IMR-90 (cell line): ENCODE measurements around the gene GPR176. TPM values are rescaled to one million over a fixed set of nuclear protein-coding genes. Genes with fewer than 3 reads are reported as not detected.

Experiments used
- ATAC-seq: fragments of 200-7000 bp; cut with Tn5 transposase; 2 replicates; pipeline ENCODE4 v1.9.1; 2020; ENCODE audit warnings: low read depth, mild to moderate bottlenecking, moderate library complexity
- BruUV-seq: library from RNA; stranded (reverse); fragments of 400-500 nt; replicated peaks from 2 replicates; lab custom pipeline; 2021; lab: Mats Ljungman, UMichigan
- CTCF ChIA-PET: fragments of 300-600 bp; formaldehyde crosslinking; extraction: SDS; loops from one replicate; lab custom pipeline; 2021; ENCODE audit warnings: antibody characterized with exemption; lab: Yijun Ruan, JAX
- POLR2A ChIA-PET: fragments of 300-600 bp; sonication (Branson Sonifier 250); formaldehyde crosslinking; loops from one replicate; lab custom pipeline; 2022; ENCODE audit warnings: antibody characterized with exemption; ENCODE audit not compliant: unreplicated experiment; lab: Charles Lee
- DNase-seq: peaks from one replicate; pipeline ENCODE4 v3.0.0; 2013
- H2AFZ ChIP-seq: replicated peaks from 2 replicates; pipeline ENCODE3; 2013; ENCODE audit warnings: low read length, mild to moderate bottlenecking; ENCODE audit not compliant: poor library complexity
- H2AK5ac ChIP-seq: 2 replicates; pipeline ENCODE4 v1.6.1; 2013; ENCODE audit warnings: low read depth, low read length, inconsistent platforms
- H2AK9ac ChIP-seq: replicated peaks from 2 replicates; pipeline ENCODE3; 2013; ENCODE audit warnings: mild to moderate bottlenecking, low read depth, low read length, moderate library complexity; ENCODE audit not compliant: poor library complexity
- H2BK120ac ChIP-seq: 2 replicates; pipeline ENCODE4 v1.6.1; 2013; ENCODE audit warnings: low read depth, low read length, inconsistent platforms
- H2BK15ac ChIP-seq: 3 replicates; pipeline ENCODE4 v1.6.1; 2013; ENCODE audit warnings: low read depth, low read length, inconsistent platforms
- H2BK20ac ChIP-seq: 2 replicates; pipeline ENCODE4 v1.6.1; 2013; ENCODE audit warnings: low read depth, mild to moderate bottlenecking, inconsistent platforms, low read length, moderate library complexity
- H2BK5ac ChIP-seq: 2 replicates; pipeline ENCODE4 v1.6.1; 2013; ENCODE audit warnings: mild to moderate bottlenecking, low read depth, low read length, inconsistent platforms; ENCODE audit not compliant: poor library complexity, severe bottlenecking
- H3K14ac ChIP-seq: replicated peaks from 2 replicates; pipeline ENCODE4 v1.6.1; 2013; ENCODE audit warnings: low read depth, low read length, inconsistent platforms
- H3K18ac ChIP-seq: 2 replicates; pipeline ENCODE4 v1.6.1; 2013; ENCODE audit warnings: low read depth, low read length, control low read depth
- H3K23ac ChIP-seq: 2 replicates; pipeline ENCODE4 v1.6.1; 2013; ENCODE audit warnings: low read depth, low read length, inconsistent platforms
- H3K27ac ChIP-seq: 2 replicates; pipeline ENCODE4 v1.5.1; 2013; ENCODE audit warnings: mild to moderate bottlenecking, control low read depth, low read length; ENCODE audit not compliant: insufficient read depth
- H3K27me3 ChIP-seq: 2 replicates; pipeline ENCODE4 v1.6.1; 2013; ENCODE audit warnings: low read length; ENCODE audit not compliant: control insufficient read depth, insufficient read depth
- H3K36me3 ChIP-seq: 2 replicates; pipeline ENCODE4 v1.6.1; 2013; ENCODE audit warnings: low read length, mixed read lengths; ENCODE audit not compliant: control insufficient read depth, insufficient read depth
- H3K4ac ChIP-seq: 2 replicates; pipeline ENCODE4 v1.6.1; 2013; ENCODE audit warnings: low read depth, low read length, inconsistent platforms
- H3K4me1 ChIP-seq: 2 replicates; pipeline ENCODE4 v1.6.1; 2013; ENCODE audit warnings: low read length, mixed read lengths; ENCODE audit not compliant: control insufficient read depth, insufficient read depth
- H3K4me2 ChIP-seq: 2 replicates; pipeline ENCODE4 v1.6.1; 2013; ENCODE audit warnings: low read depth, mild to moderate bottlenecking, control low read depth, low read length, moderate library complexity
- H3K4me3 ChIP-seq: 2 replicates; pipeline ENCODE4 v1.5.1; 2013; ENCODE audit warnings: low read depth, mild to moderate bottlenecking, control low read depth, low read length, moderate library complexity; ENCODE audit not compliant: insufficient read depth
- H3K56ac ChIP-seq: 2 replicates; pipeline ENCODE4 v1.6.1; 2013; ENCODE audit warnings: low read length, inconsistent platforms; ENCODE audit not compliant: insufficient read depth; ENCODE audit errors: extremely low read depth
- H3K79me1 ChIP-seq, 2 experiments: 2 replicates each; pipeline ENCODE4 v1.6.1; 2013; ENCODE audit warnings: low read length in 2 of 2, inconsistent platforms in 1 of 2, low read depth in 1 of 2
- H3K9ac ChIP-seq: 2 replicates; pipeline ENCODE4 v1.6.1; 2013; ENCODE audit warnings: low read depth, low read length, control low read depth
- H3K9me1 ChIP-seq: 2 replicates; pipeline ENCODE4 v1.6.1; 2013; ENCODE audit warnings: low read length, inconsistent platforms; ENCODE audit not compliant: insufficient read depth
- H3K9me3 ChIP-seq: 2 replicates; pipeline ENCODE4 v1.6.1; 2013; ENCODE audit warnings: low read length; ENCODE audit not compliant: control insufficient read depth, insufficient read depth
- H4K20me1 ChIP-seq: 2 replicates; pipeline ENCODE4 v1.6.1; 2013; ENCODE audit warnings: low read length, inconsistent platforms; ENCODE audit not compliant: insufficient read depth
- H4K5ac ChIP-seq: 2 replicates; pipeline ENCODE4 v1.6.1; 2013; ENCODE audit warnings: mild to moderate bottlenecking, low read depth, low read length, control low read depth
- H4K8ac ChIP-seq, 2 experiments: 2 replicates each; pipeline ENCODE4 v1.6.1; 2013; ENCODE audit warnings: low read depth in 2 of 2, low read length in 2 of 2, control low read depth in 1 of 2, inconsistent platforms in 1 of 2
- H4K91ac ChIP-seq: 2 replicates; pipeline ENCODE4 v1.6.1; 2013; ENCODE audit warnings: low read depth, low read length, inconsistent platforms; ENCODE audit not compliant: insufficient read depth
- CEBPB ChIP-seq: IDR thresholded peaks from 2 replicates; pipeline ENCODE4 v1.6.1; 2012; ENCODE audit warnings: low read depth, low read length, improper control_type of control experiment
- CHD1 ChIP-seq: IDR thresholded peaks from 2 replicates; pipeline ENCODE4 v1.6.1; 2012; ENCODE audit warnings: low read depth, low read length, improper control_type of control experiment
- FOS ChIP-seq: fragments of 150-350 bp; IDR thresholded peaks from 2 replicates; pipeline ENCODE4 v1.6.1; 2016; ENCODE audit warnings: low read depth, low read length
- POLR2A ChIP-seq: IDR thresholded peaks from 2 replicates; pipeline ENCODE4 v1.6.1; 2012; ENCODE audit warnings: mild to moderate bottlenecking, low read depth, low read length
- RAD21 ChIP-seq: IDR thresholded peaks from 2 replicates; pipeline ENCODE4 v1.6.1; 2012; ENCODE audit warnings: low read length, improper control_type of control experiment
- RCOR1 ChIP-seq: IDR thresholded peaks from 2 replicates; pipeline ENCODE4 v1.6.1; 2012; ENCODE audit warnings: mild to moderate bottlenecking, low read length, improper control_type of control experiment; ENCODE audit not compliant: insufficient replicate concordance
- SMC3 ChIP-seq: fragments of 150-350 bp; IDR thresholded peaks from 2 replicates; pipeline ENCODE4 v1.6.1; 2016; ENCODE audit warnings: low read depth, mild to moderate bottlenecking, antibody characterized with exemption, low read length, moderate library complexity
- WGBS, 2 experiments: methylation state at CpG; one replicate each; pipeline versions ENCODE4 v1.1.5 to v1.1.7; 2013; ENCODE audit warnings: missing lambda C conversion rate in 2 of 2; ENCODE audit not compliant: insufficient read length in 1 of 2; ENCODE audit errors: extremely low coverage in 2 of 2; 5-methylcytosine and 5-hydroxymethylcytosine counted together
- dilution Hi-C: fragments of 300-500 bp; cut with HindIII; formaldehyde crosslinking; loops from one replicate; pipeline ENCODE4 v1.14.3; 2018; ENCODE audit warnings: low sequenced_read_pairs; ENCODE audit not compliant: unreplicated experiment
- in situ Hi-C: fragments of 300-500 bp; cut with MboI; formaldehyde crosslinking; loops from 3 replicates; pipeline ENCODE4 v1.14.3; 2019; ENCODE audit warnings: low sequenced_read_pairs, inconsistent platforms, mixed read lengths
- intact Hi-C: fragments of 100-400 bp; cut with micrococcal nuclease; formaldehyde crosslinking; loops from 2 replicates; pipeline ENCODE4 v1.10.0; 2022
- polyA plus RNA-seq, 3 experiments: library from polyadenylated mRNA; depleted of rRNA; stranded (reverse); fragments of >200 nt; gene quantifications; 2 replicates each; pipeline ENCODE4 v1.2.3, GENCODE V29; 2012; ENCODE audit warnings: low replicate concordance in 1 of 3
- total RNA-seq: library from RNA; depleted of rRNA; stranded (reverse); fragments of >200 nt; gene quantifications from 2 replicates; pipeline ENCODE4 v1.2.3, GENCODE V29; 2012

GPR176 gene
- total and polyA plus RNA-seq, 2 of the 4 experiments (the other 2 are of a cell fraction) = 114 to 246 TPM

DNA sequence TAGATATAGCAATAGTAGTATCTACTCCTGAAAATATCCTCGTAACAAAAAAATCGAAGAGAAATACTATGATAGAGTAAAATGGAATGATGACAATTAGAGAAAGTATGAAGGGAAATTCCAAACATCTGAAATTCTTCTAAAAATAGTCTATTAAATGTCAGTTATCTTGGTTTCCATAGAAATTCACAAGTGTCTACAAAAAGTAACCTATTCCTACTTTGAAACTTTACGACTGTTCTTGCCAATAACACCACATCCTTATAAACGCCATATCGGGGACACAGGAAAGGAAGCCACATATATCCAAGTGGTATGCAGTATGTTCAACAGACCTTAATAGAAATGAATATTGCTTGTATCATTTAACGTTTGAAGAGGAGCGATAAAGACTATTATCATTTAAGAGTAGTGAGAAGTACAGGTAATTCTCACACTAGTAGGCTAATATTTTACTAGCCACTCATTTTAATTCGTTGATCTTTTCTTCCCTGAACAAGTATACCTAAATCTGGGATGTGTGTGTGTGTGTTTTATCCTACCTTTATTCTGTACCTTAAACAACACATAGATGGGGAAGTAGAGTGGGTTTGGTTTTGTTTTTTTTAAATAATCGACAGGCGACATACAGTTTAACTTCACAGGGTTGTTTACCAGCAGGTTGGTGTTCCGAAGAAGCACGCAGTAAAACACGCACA lies 1.2 kb downstream of the GPR176 start:
- no peak for TF ChIP-seq SMC3
- TF ChIP-seq FOS = no peak
- TF ChIP-seq RAD21 = peak; percentile 18; the same call in 1 of the 2 replicates
- peak; percentile 24 for TF ChIP-seq RCOR1
- peak; percentile 41 for TF ChIP-seq CEBPB
- peak; percentile 94 for TF ChIP-seq POLR2A
- TF ChIP-seq CHD1 = peak; percentile 94; the same call in 1 of the 2 replicates
- H2BK20ac ChIP-seq = peak overlapping the region; percentile 82; the same call in 1 of the 2 replicates
- H2AK9ac ChIP-seq = no peak overlapping the region
- peak overlapping the region; percentile 92 for H3K23ac ChIP-seq
- no peaks in the 10 kb centered on the region for H3K36me3 ChIP-seq
- ATAC-seq (peak; percentile 6), DNase-seq (peak; percentile 93)
- H2BK120ac ChIP-seq = peak overlapping the region; percentile 96
- 0 out of 2 replicates have a peak overlapping the region, but pooled peaks have one; percentile 57 for H2AK5ac ChIP-seq
- peak overlapping the region; percentile 55 for H3K27ac ChIP-seq
- H3K14ac ChIP-seq = peak overlapping the region; percentile 98
- H4K20me1 ChIP-seq = peaks cover 10% of the 10 kb centered on the region; the same call in 1 of the 2 replicates
- H3K56ac ChIP-seq = peak overlapping the region; percentile 94
- H3K9me3 ChIP-seq = no peaks in the 10 kb centered on the region
- WGBS, 2 experiments = no CpG with 5 or more reads among the region's 13 CpGs
- H4K8ac ChIP-seq = peak overlapping the region; percentile 68 to 91
- H3K4me2 ChIP-seq = peak overlapping the region; percentile 97
- H3K4ac ChIP-seq = peak overlapping the region; percentile 93; the same call in 1 of the 2 replicates
- peak overlapping the region; percentile 71; the same call in 1 of the 2 replicates for H4K91ac ChIP-seq
- peak overlapping the region; percentile 90 for H2BK5ac ChIP-seq
- H3K18ac ChIP-seq = peak overlapping the region; percentile 85; the same call in 1 of the 2 replicates
- peak overlapping the region; percentile 31; the same call in 1 of the 2 replicates for H4K5ac ChIP-seq
- H3K4me3 ChIP-seq = peak overlapping the region; percentile 76
- in situ Hi-C loops = no loop called here
- H3K9ac ChIP-seq = peak overlapping the region; percentile 86
- no peaks in the 10 kb centered on the region for H3K9me1 ChIP-seq
- H2AFZ ChIP-seq = no peak overlapping the region
- ChIA-PET POLR2A (interaction anchor here (0.6 to 1.0 kb wide), 2 partner anchors 10 to 17 kb away, joined by 3 to 4 read pairs; no protein-coding TSS in a partner anchor), CTCF (interaction anchor here (1.3 kb wide), 1 partner anchor 11 kb away, joined by 3 read pairs; no protein-coding TSS in a partner anchor)
- H3K79me1 ChIP-seq = peaks cover 4 to 24% of the 10 kb centered on the region in 2 experiments; a peak in 1 of 4 replicates
- dilution Hi-C loops = no loop called here
- BruUV-seq = TSS peak; percentile 98
- H3K4me1 ChIP-seq = peaks cover 4% of the 10 kb centered on the region
- intact Hi-C loops = loop anchor here (1.0 to 2.0 kb wide), 2 partner anchors 57 to 130 kb away; no protein-coding TSS in a partner anchor
- H2BK15ac ChIP-seq = peak overlapping the region; percentile 66
- H3K27me3 ChIP-seq = no peaks in the 10 kb centered on the region
